Measurements from ENCODE around the gene RAB27A.

Gene RAB27A

DNA sequence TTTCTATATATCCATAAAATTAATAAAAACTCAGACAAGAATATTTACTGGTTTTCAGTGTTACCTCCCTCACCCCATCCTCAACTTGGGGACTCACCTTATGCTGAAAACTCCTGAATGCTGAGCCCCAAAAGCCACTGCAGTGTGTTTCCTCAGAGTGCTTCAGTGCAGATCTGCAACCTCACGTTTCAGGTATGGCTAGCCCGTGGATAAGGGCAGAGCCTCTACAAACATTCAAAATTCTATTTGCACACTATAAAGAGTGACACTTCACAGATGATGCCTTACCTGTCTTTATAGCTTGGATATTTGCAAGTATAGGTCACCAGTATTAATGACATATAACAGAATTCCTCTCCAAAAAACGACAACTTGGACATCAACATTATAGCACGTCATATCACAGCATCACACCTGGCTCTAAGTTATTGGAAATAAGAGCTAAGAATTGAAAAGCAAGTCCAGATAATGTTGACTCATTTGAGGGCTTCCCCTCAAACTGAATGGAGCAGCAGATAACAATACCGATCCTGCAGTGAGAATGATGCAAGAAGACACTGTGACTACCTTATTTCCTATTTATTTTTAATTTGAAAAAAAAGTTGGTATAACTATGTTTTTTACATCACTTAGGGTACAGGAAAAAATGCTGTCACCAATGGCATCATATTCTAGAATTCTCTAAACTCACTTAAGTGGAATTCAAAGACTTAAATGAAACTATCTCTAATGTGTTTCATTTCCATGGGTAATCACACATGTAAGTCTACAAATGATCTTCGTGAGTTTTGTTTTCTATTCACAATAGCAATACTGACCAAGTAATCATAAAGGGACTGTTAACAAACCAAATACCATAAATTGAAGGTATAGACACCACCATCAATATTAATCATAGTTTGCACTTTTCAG lies 52.1 kb downstream of the RAB27A start:
- H3K27me3 ChIP-seq (ENCODE audit: insufficient read depth, low read depth) = no peaks in the 10 kb centered on the region
- TF ChIP-seq, protein P1, sequence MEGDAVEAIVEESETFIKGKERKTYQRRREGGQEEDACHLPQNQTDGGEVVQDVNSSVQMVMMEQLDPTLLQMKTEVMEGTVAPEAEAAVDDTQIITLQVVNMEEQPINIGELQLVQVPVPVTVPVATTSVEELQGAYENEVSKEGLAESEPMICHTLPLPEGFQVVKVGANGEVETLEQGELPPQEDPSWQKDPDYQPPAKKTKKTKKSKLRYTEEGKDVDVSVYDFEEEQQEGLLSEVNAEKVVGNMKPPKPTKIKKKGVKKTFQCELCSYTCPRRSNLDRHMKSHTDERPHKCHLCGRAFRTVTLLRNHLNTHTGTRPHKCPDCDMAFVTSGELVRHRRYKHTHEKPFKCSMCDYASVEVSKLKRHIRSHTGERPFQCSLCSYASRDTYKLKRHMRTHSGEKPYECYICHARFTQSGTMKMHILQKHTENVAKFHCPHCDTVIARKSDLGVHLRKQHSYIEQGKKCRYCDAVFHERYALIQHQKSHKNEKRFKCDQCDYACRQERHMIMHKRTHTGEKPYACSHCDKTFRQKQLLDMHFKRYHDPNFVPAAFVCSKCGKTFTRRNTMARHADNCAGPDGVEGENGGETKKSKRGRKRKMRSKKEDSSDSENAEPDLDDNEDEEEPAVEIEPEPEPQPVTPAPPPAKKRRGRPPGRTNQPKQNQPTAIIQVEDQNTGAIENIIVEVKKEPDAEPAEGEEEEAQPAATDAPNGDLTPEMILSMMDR (conservative IDR thresholded peaks at IDR 0.05; ENCODE audit: low read depth, low read length) = no peak
- no peak overlapping the region for H3K4me3 ChIP-seq (IDR thresholded peaks at IDR 0.05; ENCODE audit: insufficient read depth, low read depth, low read length)
- no peak overlapping the region for H2AFZ ChIP-seq (ENCODE audit: low read depth)
- H3K9ac ChIP-seq = no peak overlapping the region
- no peaks in the 10 kb centered on the region for H4K20me1 ChIP-seq (ENCODE audit: insufficient read depth)
- H3K79me2 ChIP-seq (ENCODE audit: insufficient read depth, low read depth) = no peaks in the 10 kb centered on the region
- no peak overlapping the region for H3K27ac ChIP-seq
- no peaks in the 10 kb centered on the region for H3K36me3 ChIP-seq (ENCODE audit: insufficient read depth)
- H3K4me2 ChIP-seq = no peak overlapping the region
- H3K4me1 ChIP-seq (ENCODE audit: low read depth, poor library complexity, severe bottlenecking) = peaks cover 11% of the 10 kb centered on the region

DNA sequence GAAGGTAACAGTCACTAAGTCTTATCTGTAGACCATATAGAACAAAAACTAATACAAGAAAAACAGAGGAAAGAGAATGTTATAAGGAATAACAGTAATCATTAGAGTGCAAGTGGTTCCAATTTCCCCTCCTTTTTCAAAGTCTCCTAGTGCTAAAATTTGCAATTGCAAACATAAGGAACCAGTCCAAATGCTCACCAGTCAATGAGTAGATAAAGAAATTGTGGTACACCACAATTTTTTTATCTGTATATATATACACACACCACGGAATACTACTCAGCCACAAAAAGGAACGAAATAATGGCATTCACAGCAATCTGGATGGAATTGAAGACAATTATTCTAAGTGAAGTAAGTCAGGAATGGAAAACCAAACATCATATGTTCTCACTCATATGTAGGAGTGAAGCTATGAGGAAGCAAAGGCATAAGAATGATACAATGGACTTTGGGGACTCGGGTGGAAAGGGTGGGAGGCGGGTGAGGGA lies 54.0 kb downstream of the RAB27A start:
- Histone ChIP-seq H2AFZ (ENCODE audit: low read depth) (no peak overlapping the region), H3K79me2 (ENCODE audit: insufficient read depth, low read depth) (no peaks in the 10 kb centered on the region), H4K20me1 (ENCODE audit: insufficient read depth) (no peaks in the 10 kb centered on the region), H3K27ac (no peak overlapping the region), H3K27me3 (ENCODE audit: insufficient read depth, low read depth) (no peaks in the 10 kb centered on the region), H3K36me3 (ENCODE audit: insufficient read depth) (no peaks in the 10 kb centered on the region), H3K4me3 (IDR thresholded peaks at IDR 0.05; ENCODE audit: insufficient read depth, low read depth, low read length) (no peak overlapping the region), H3K9ac (no peak overlapping the region), H3K4me2 (no peak overlapping the region), H3K4me1 (ENCODE audit: low read depth, poor library complexity, severe bottlenecking) (peaks cover 19% of the 10 kb centered on the region)
- TF ChIP-seq, protein P1 (conservative IDR thresholded peaks at IDR 0.05; ENCODE audit: low read depth, low read length) = no peak

DNA sequence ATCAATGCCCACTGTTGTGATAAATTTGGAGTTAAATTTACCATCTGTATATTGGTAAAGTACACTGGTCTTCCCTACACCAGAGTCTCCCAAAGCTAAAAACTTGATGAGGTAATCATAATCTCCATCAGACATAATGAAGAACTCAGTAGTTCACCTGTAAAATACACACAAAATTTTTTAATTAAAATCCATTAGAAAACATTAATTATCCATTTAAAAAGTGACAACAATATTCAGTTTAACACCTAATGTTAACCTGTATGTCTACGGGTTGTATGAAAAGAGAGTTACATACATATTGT lies 54.9 kb downstream of the RAB27A start:
- H3K36me3 ChIP-seq (ENCODE audit: insufficient read depth) = no peaks in the 10 kb centered on the region
- H2AFZ ChIP-seq (ENCODE audit: low read depth) = no peak overlapping the region
- no peak overlapping the region for H3K4me3 ChIP-seq (IDR thresholded peaks at IDR 0.05; ENCODE audit: insufficient read depth, low read depth, low read length)
- H3K4me1 ChIP-seq (ENCODE audit: low read depth, poor library complexity, severe bottlenecking) = peaks cover 19% of the 10 kb centered on the region
- no peaks in the 10 kb centered on the region for H4K20me1 ChIP-seq (ENCODE audit: insufficient read depth)
- H3K27ac ChIP-seq = no peak overlapping the region
- TF ChIP-seq, protein P1 (conservative IDR thresholded peaks at IDR 0.05; ENCODE audit: low read depth, low read length) = no peak
- H3K9ac ChIP-seq = no peak overlapping the region
- no peaks in the 10 kb centered on the region for H3K27me3 ChIP-seq (ENCODE audit: insufficient read depth, low read depth)
- H3K79me2 ChIP-seq (ENCODE audit: insufficient read depth, low read depth) = no peaks in the 10 kb centered on the region
- no peak overlapping the region for H3K4me2 ChIP-seq

GRCh38 chr15:55234104-55234799 lies 55.4 kb downstream of the RAB27A start:
- peaks cover 19% of the 10 kb centered on the region for H3K4me1 ChIP-seq (ENCODE audit: low read depth, poor library complexity, severe bottlenecking)
- no peak overlapping the region for H3K9ac ChIP-seq
- no peak overlapping the region for H3K27ac ChIP-seq
- H3K36me3 ChIP-seq (ENCODE audit: insufficient read depth) = no peaks in the 10 kb centered on the region
- H3K27me3 ChIP-seq (ENCODE audit: insufficient read depth, low read depth) = no peaks in the 10 kb centered on the region
- no peaks in the 10 kb centered on the region for H3K79me2 ChIP-seq (ENCODE audit: insufficient read depth, low read depth)
- H3K4me3 ChIP-seq (IDR thresholded peaks at IDR 0.05; ENCODE audit: insufficient read depth, low read depth, low read length) = no peak overlapping the region
- H2AFZ ChIP-seq (ENCODE audit: low read depth) = no peak overlapping the region
- no peaks in the 10 kb centered on the region for H4K20me1 ChIP-seq (ENCODE audit: insufficient read depth)
- TF ChIP-seq, protein P1 (conservative IDR thresholded peaks at IDR 0.05; ENCODE audit: low read depth, low read length) = no peak
- H3K4me2 ChIP-seq = no peak overlapping the region

Data from KMS-11 (cell line).